Spleen (tissue), 11 donors: Measurements from ENCODE around the gene PPAT. TPM values are rescaled to one million over a fixed set of nuclear protein-coding genes. Genes with fewer than 3 reads are reported as not detected.

Experiments
- DNase-seq: peaks from one replicate; pipeline ENCODE4 v3.0.0-alpha.2; 2020
- H3K27ac ChIP-seq, 8 donors: fragments of 200-600 bp; sonication (generic) in 7 of 8; 1 replicate in 4 of 8; 2 replicates in 4 of 8; pipeline versions ENCODE4 v1.5.0 to v1.8.0; 2016 to 2021; ENCODE audit warnings: inconsistent platforms in 4 of 8, mild to moderate bottlenecking in 4 of 8, moderate library complexity in 1 of 8
- H3K27me3 ChIP-seq, 7 donors: fragments of 200-600 bp; sonication (generic) in 6 of 7; replicated peaks in 1 of 7; 1 replicate in 4 of 7; 2 replicates in 3 of 7; pipeline versions ENCODE4 v1.5.0 to v1.8.0; 2016 to 2021; ENCODE audit warnings: inconsistent platforms in 3 of 7, mild to moderate bottlenecking in 1 of 7
- H3K36me3 ChIP-seq, 6 donors: fragments of 200-600 bp; sonication (generic) in 5 of 6; 1 replicate in 4 of 6; 2 replicates in 2 of 6; pipeline versions ENCODE4 v1.5.0 to v1.8.0; 2016 to 2021; ENCODE audit warnings: inconsistent platforms in 2 of 6
- H3K4me1 ChIP-seq, 6 donors: fragments of 200-600 bp; sonication (generic) in 5 of 6; 1 replicate in 3 of 6; 2 replicates in 3 of 6; pipeline versions ENCODE4 v1.5.0 to v1.8.0; 2016 to 2021; ENCODE audit warnings: inconsistent platforms in 3 of 6
- H3K4me3 ChIP-seq, 8 donors: fragments of 200-600 bp; sonication (generic) in 7 of 8; 1 replicate in 4 of 8; 2 replicates in 4 of 8; pipeline versions ENCODE4 v1.5.0 to v1.8.0; 2016 to 2021; ENCODE audit warnings: inconsistent platforms in 4 of 8, mild to moderate bottlenecking in 4 of 8, moderate library complexity in 2 of 8
- H3K9me3 ChIP-seq, 8 donors: fragments of 200-600 bp; sonication (generic) in 7 of 8; 1 replicate in 4 of 8; 2 replicates in 4 of 8; pipeline versions ENCODE4 v1.5.0 to v1.8.0; 2016 to 2021; ENCODE audit warnings: inconsistent platforms in 4 of 8
- CTCF ChIP-seq, 11 experiments: fragments of 200-600 bp in 7 of 11; fragments of 450-650 bp in 4 of 11; sonication (generic) in 4 of 11; IDR thresholded peaks in 8 of 11; conservative IDR thresholded peaks in 3 of 11; 1 replicate in 7 of 11; 2 replicates in 4 of 11; pipeline versions ENCODE4 v1.4.0 to v1.8.0; 2016 to 2021; ENCODE audit warnings: antibody characterized with exemption in 11 of 11, inconsistent platforms in 4 of 11, mild to moderate bottlenecking in 1 of 11
- POLR2A ChIP-seq, 3 donors: fragments of 450-650 bp; IDR thresholded peaks; one replicate each; pipeline ENCODE4 v1.5.1; 2017; ENCODE audit warnings: antibody characterized with exemption in 3 of 3, mild to moderate bottlenecking in 1 of 3
- POLR2AphosphoS5 ChIP-seq, 3 donors: sonication (generic); formaldehyde crosslinking; IDR thresholded peaks; one replicate each; pipeline ENCODE4 v1.5.1; 2017; ENCODE audit warnings: antibody characterized with exemption in 3 of 3
- WGBS, 5 donors: extraction: QIAGEN DNeasy Blood & Tissue Kit in 3 of 5; methylation state at CpG; one replicate each; pipeline versions ENCODE4 v1.1.5 to v1.1.7; 2013 to 2018; 5-methylcytosine and 5-hydroxymethylcytosine counted together
- intact Hi-C: fragments of 100-400 bp; cut with DNase I; formaldehyde crosslinking; loops from one replicate; pipeline ENCODE4 v1.15.0; 2023; ENCODE audit warnings: low total_unique reads
- polyA plus RNA-seq, 3 donors: library from polyadenylated mRNA; stranded (reverse); fragments of 200-250 nt; gene quantifications; one replicate each; pipeline ENCODE4 v1.2.1, GENCODE V29; 2013
- total RNA-seq, 7 donors: library from RNA; depleted of rRNA in 3 of 7; stranded (reverse); fragments of >200 nt in 3 of 7; fragmentation: NEBNext Ultra II Directional in 4 of 7; extraction: Animal tissue kit (Norgen Biotek cat#: 25700) in 4 of 7; gene quantifications; one replicate each; pipeline versions ENCODE4 v1.1.0 to v1.2.1, GENCODE V29; 2016 to 2021
- donor health status: healthy with polysubstance abuse.
- donor health status: DM: no; HTN: no; CAD: no; lungs with moderate emphysema.
- donor health status: DM: no; HTN: no; CAD: no.
- donor health status: Bipolar disorder and iron deficiency.
- donor health status: healthy.
- donor health status: DM: no; HTN: no; CAD: no.
- donor health status: DM: yes; HTN: yes; CAD: no.

The PPAT gene
- total and polyA plus RNA-seq, 10 donors: 2.7 to 10.6 (median 7.2) TPM

DNA sequence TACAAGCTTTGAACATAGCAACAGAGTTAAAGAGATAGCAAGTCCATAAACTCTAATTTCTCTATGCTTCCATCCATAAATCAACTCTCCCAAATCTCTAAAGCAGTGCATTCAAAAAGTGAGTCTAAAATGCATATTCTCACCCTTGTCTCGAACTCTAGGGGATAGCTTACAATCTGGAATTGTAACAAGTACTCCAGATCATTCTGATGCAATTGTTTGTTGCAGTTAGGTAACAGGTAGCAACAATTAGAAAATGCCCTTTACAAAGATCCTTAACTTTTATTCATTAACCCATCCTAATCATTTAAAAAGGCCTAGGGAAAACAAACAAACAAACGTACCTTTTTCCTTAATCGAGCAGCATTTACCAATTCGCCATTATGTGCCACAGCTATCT, 29.3 kb downstream of the PPAT start:
- Histone ChIP-seq H3K9me3 (no peaks in the 10 kb centered on the region), H3K4me1 (peaks cover 0 to 14% (median 3%) of the 10 kb centered on the region in 6 donors), H3K36me3 (peaks cover 0 to 60% (median 13%) of the 10 kb centered on the region in 6 donors), H3K27ac (no peak overlapping the region), H3K4me3 (no peak overlapping the region), H3K27me3 (no peaks in the 10 kb centered on the region)
- 91 to 97% (median 94%) methylated on average over 4 of the region's 4 CpGs for WGBS, 5 donors
- TF ChIP-seq POLR2AphosphoS5 (IDR thresholded peaks at IDR 0.05): no peak
- no peak for TF ChIP-seq POLR2A (IDR thresholded peaks at IDR 0.05)
- no peak for TF ChIP-seq CTCF (IDR thresholded peaks at IDR 0.05 in 8 of 11, conservative IDR thresholded peaks at IDR 0.05 in 3 of 11)
- DNase-seq: no peak
- intact Hi-C loops: no loop called here

DNA sequence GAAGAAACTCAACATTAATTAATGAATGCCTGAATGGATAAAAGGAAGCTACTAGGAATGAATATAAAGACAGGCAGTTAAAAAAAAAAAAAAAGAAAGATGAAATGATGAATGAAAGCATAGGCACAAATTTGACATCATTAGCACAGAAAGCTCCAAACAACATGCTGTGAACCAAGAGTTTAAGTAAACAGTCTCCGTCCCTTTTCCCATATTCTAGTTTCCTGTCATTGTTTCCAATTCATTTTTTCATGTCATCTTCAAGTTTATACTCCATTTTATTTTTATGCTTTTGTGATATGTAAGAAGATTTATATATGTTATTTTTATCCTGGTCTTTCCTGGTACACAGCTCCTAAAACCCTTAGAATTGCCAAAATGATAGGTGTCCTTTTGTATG, 30.4 kb downstream of the PPAT start:
- Histone ChIP-seq H3K4me3 (no peak overlapping the region), H3K9me3 (no peaks in the 10 kb centered on the region), H3K4me1 (peaks cover 0 to 9% (median 0%) of the 10 kb centered on the region in 6 donors), H3K27me3 (no peaks in the 10 kb centered on the region), H3K36me3 (peaks cover 0 to 72% (median 21%) of the 10 kb centered on the region in 6 donors), H3K27ac (no peak overlapping the region)
- intact Hi-C loops: no loop called here
- TF ChIP-seq POLR2AphosphoS5 (IDR thresholded peaks at IDR 0.05): no peak
- TF ChIP-seq CTCF (IDR thresholded peaks at IDR 0.05 in 8 of 11, conservative IDR thresholded peaks at IDR 0.05 in 3 of 11): no peak
- TF ChIP-seq POLR2A (IDR thresholded peaks at IDR 0.05): no peak
- DNase-seq: no peak
- 82 to 92% (median 86%) methylated on average over 1 of the region's 1 CpG for WGBS, 5 donors

DNA sequence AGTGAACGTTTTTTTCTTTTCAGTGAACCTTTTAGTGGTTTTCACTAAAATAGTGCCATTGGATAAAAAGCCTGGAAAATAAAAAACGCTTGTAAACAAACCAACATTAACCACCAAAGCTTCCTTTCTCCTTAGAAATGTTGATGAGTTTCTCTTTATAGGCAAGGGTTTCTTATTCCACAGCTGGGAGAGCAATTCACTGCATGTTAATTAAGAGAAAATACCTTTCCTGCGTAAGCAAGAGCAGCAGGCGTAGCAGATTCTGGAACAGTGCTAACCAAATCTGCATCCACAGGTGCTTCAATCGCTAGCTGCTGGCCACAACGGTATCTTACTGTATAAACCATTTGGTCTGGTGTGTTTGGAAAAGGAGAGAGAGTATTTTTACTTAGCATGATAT, 34.9 kb downstream of the PPAT start:
- Histone ChIP-seq H3K36me3 (peaks cover 0 to 83% (median 14%) of the 10 kb centered on the region in 6 donors), H3K4me1 (no peaks in the 10 kb centered on the region), H3K9me3 (no peaks in the 10 kb centered on the region), H3K27me3 (no peaks in the 10 kb centered on the region), H3K27ac (no peak overlapping the region), H3K4me3 (no peak overlapping the region)
- no peak for DNase-seq
- intact Hi-C loops: no loop called here
- 89 to 93% (median 90%) methylated on average over 6 of the region's 6 CpGs for WGBS, 5 donors
- TF ChIP-seq POLR2AphosphoS5 (IDR thresholded peaks at IDR 0.05): no peak
- no peak for TF ChIP-seq POLR2A (IDR thresholded peaks at IDR 0.05)
- no peak for TF ChIP-seq CTCF (IDR thresholded peaks at IDR 0.05 in 8 of 11, conservative IDR thresholded peaks at IDR 0.05 in 3 of 11)

DNA sequence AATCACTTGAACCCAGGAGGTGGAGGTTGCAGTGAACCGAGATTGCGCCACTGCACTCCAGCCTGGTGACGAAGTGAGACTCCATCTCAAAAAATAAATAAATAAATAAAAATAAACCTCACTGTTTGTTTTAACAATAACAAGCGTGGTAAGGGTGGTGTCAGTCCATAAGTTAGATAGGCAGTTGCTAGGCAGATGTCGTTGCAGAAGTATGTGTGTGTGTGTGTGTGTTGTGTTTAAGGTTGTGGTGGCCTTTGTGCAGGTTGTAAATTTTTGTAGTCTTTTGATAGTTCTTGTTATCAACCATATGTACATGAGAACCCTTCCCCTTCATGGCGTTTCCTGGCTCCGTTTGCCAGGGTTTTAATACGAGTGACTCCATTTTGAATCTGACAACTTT, 44.1 kb downstream of the PPAT start:
- Histone ChIP-seq H3K36me3 (peaks cover 0 to 8% (median 0%) of the 10 kb centered on the region in 6 donors), H3K27ac (no peak overlapping the region), H3K4me3 (no peak overlapping the region), H3K9me3 (no peaks in the 10 kb centered on the region), H3K4me1 (peaks cover 10 to 31% (median 21%) of the 10 kb centered on the region in 6 donors), H3K27me3 (no peaks in the 10 kb centered on the region)
- intact Hi-C loops: no loop called here
- WGBS, 5 donors: 92 to 95% (median 94%) methylated on average over 8 of the region's 8 CpGs
- no peak for TF ChIP-seq POLR2A (IDR thresholded peaks at IDR 0.05)
- no peak for TF ChIP-seq POLR2AphosphoS5 (IDR thresholded peaks at IDR 0.05)
- TF ChIP-seq CTCF (IDR thresholded peaks at IDR 0.05 in 8 of 11, conservative IDR thresholded peaks at IDR 0.05 in 3 of 11): no peak
- no peak for DNase-seq
